Measurements from ENCODE around the gene CLCN7. TPM values are rescaled to one million over a fixed set of nuclear protein-coding genes. Genes with fewer than 3 reads are reported as not detected.

Gene CLCN7
- total RNA-seq, 1 experiment from 2014 or later = 48.2 TPM

- 0 out of 2 replicates have a peak, but pooled peaks cover 6% of the 10 kb centered on the region for H3K79me2 ChIP-seq (ENCODE audit: low read length)
- H2AFZ ChIP-seq (ENCODE audit: low read length) = no peak overlapping the region
- POLR2A ChIA-PET (ENCODE audit: unreplicated experiment) = no interaction called here
- H3K27me3 ChIP-seq (ENCODE audit: low read length) = no peaks in the 10 kb centered on the region
- H3F3A ChIP-seq (ENCODE audit: low read length, unreplicated experiment) = no peaks in the 10 kb centered on the region
- DNase-seq (no peak), ATAC-seq (no peak)
- no peaks in the 10 kb centered on the region for H3K9me3 ChIP-seq (ENCODE audit: low read length)
- H3K4me3 ChIP-seq (ENCODE audit: low read length) = no peak overlapping the region
- H3K27ac ChIP-seq (ENCODE audit: low read length) = no peak overlapping the region
- H3K4me2 ChIP-seq (ENCODE audit: low read length) = no peak overlapping the region
- no peaks in the 10 kb centered on the region for H3K4me1 ChIP-seq (ENCODE audit: insufficient read depth, low read length)
- no peaks in the 10 kb centered on the region for H4K20me1 ChIP-seq (ENCODE audit: low read length)
- no peaks in the 10 kb centered on the region for H3K9me2 ChIP-seq (replicated peaks; ENCODE audit: low read length)
- no TSS peak for BruUV-seq (replicated peaks)
- no peaks in the 10 kb centered on the region for H3K36me3 ChIP-seq (ENCODE audit: low read depth, low read length)
- CTCF ChIA-PET = no interaction called here
- TF ChIP-seq CTCF (conservative IDR thresholded peaks at IDR 0.05; ENCODE audit: low read depth, low read length) = no peak
- TF ChIP-seq EZH2 (IDR thresholded peaks at IDR 0.05; ENCODE audit: low read length, unreplicated experiment) = no peak
- TF ChIP-seq EZH2phosphoT487 (IDR thresholded peaks at IDR 0.05; ENCODE audit: borderline replicate concordance, low read length) = no peak
- intact Hi-C loops (cut with micrococcal nuclease) = no loop called here
- no peak overlapping the region for H3K9ac ChIP-seq (ENCODE audit: low read length)
Measured at GRCh38 chr16:1501630-1502029, 26.8 kb upstream of the CLCN7 start.

- Histone ChIP-seq H3K4me2 (ENCODE audit: low read length) (no peak overlapping the region), H3K4me3 (ENCODE audit: low read length) (no peak overlapping the region), H3K9ac (ENCODE audit: low read length) (no peak overlapping the region), H3K36me3 (ENCODE audit: low read depth, low read length) (no peaks in the 10 kb centered on the region), H3F3A (ENCODE audit: low read length, unreplicated experiment) (no peaks in the 10 kb centered on the region), H3K27me3 (ENCODE audit: low read length) (no peaks in the 10 kb centered on the region), H4K20me1 (ENCODE audit: low read length) (no peaks in the 10 kb centered on the region), H3K79me2 (ENCODE audit: low read length) (peaks cover 8% of the 10 kb centered on the region; the same call in 1 of the 2 replicates), H2AFZ (ENCODE audit: low read length) (no peak overlapping the region), H3K9me3 (ENCODE audit: low read length) (no peaks in the 10 kb centered on the region), H3K27ac (ENCODE audit: low read length) (no peak overlapping the region), H3K9me2 (replicated peaks; ENCODE audit: low read length) (no peaks in the 10 kb centered on the region), H3K4me1 (ENCODE audit: insufficient read depth, low read length) (no peaks in the 10 kb centered on the region)
- POLR2A ChIA-PET (ENCODE audit: unreplicated experiment) = no interaction called here
- intact Hi-C loops (cut with micrococcal nuclease) = no loop called here
- no peak for ATAC-seq
- no peak for DNase-seq
- BruUV-seq (replicated peaks) = no TSS peak
- no peak for TF ChIP-seq EZH2phosphoT487 (IDR thresholded peaks at IDR 0.05; ENCODE audit: borderline replicate concordance, low read length)
- TF ChIP-seq EZH2 (IDR thresholded peaks at IDR 0.05; ENCODE audit: low read length, unreplicated experiment) = no peak
- CTCF ChIA-PET = no interaction called here
Measured at GRCh38 chr16:1500465-1501150, 25.8 kb upstream of the CLCN7 start.

GRCh38 chr16:1499756-1500464 lies 25.1 kb upstream of the CLCN7 start:
- CTCF ChIA-PET = no interaction called here
- no peaks in the 10 kb centered on the region for H3K9me2 ChIP-seq (replicated peaks; ENCODE audit: low read length)
- H3F3A ChIP-seq (ENCODE audit: low read length, unreplicated experiment) = no peaks in the 10 kb centered on the region
- peaks cover 15% of the 10 kb centered on the region for H3K79me2 ChIP-seq (ENCODE audit: low read length)
- H3K36me3 ChIP-seq (ENCODE audit: low read depth, low read length) = 0 out of 2 replicates have a peak, but pooled peaks cover 1% of the 10 kb centered on the region
- no peak for TF ChIP-seq CTCF (conservative IDR thresholded peaks at IDR 0.05; ENCODE audit: low read depth, low read length)
- intact Hi-C loops (cut with micrococcal nuclease) = no loop called here
- POLR2A ChIA-PET (ENCODE audit: unreplicated experiment) = no interaction called here
- ATAC-seq (no peak), DNase-seq (no peak)
- no peak overlapping the region for H2AFZ ChIP-seq (ENCODE audit: low read length)
- BruUV-seq (replicated peaks) = no TSS peak
- H3K4me3 ChIP-seq (ENCODE audit: low read length) = no peak overlapping the region
- no peaks in the 10 kb centered on the region for H3K27me3 ChIP-seq (ENCODE audit: low read length)
- peaks cover under 1% of the 10 kb centered on the region; the same call in 1 of the 2 replicates for H3K4me1 ChIP-seq (ENCODE audit: insufficient read depth, low read length)
- H3K9ac ChIP-seq (ENCODE audit: low read length) = no peak overlapping the region
- H3K4me2 ChIP-seq (ENCODE audit: low read length) = no peak overlapping the region
- H4K20me1 ChIP-seq (ENCODE audit: low read length) = 0 out of 2 replicates have a peak, but pooled peaks cover under 1% of the 10 kb centered on the region
- no peaks in the 10 kb centered on the region for H3K9me3 ChIP-seq (ENCODE audit: low read length)
- no peak overlapping the region for H3K27ac ChIP-seq (ENCODE audit: low read length)

Data from PC-3 (cell line).